GM12891 (cell line): Measurements from ENCODE around the gene RIN3.
"Not testable (repeated sequence)": the region's sequence is repeated elsewhere in the genome, so short reads cannot be mapped to it uniquely, and the experiment has no call there.

Source experiments
- PAX5 ChIP-seq: IDR thresholded peaks from 2 replicates; pipeline ENCODE4 v1.6.1; 2011; ENCODE audit warnings: low read length, moderate library complexity, mild to moderate bottlenecking; ENCODE audit not compliant: insufficient read depth, severe bottlenecking
- POLR2A ChIP-seq: IDR thresholded peaks from 2 replicates; pipeline ENCODE4 v1.6.1; 2011; ENCODE audit warnings: low read depth, low read length, control low read depth
- POLR2AphosphoS5 ChIP-seq: IDR thresholded peaks from 2 replicates; pipeline ENCODE4 v1.6.1; 2011; ENCODE audit warnings: low read depth, low read length, control low read depth
- POU2F2 ChIP-seq: IDR thresholded peaks from 2 replicates; pipeline ENCODE4 v1.6.1; 2011; ENCODE audit warnings: low read depth, mild to moderate bottlenecking, control low read depth, low read length, moderate library complexity
- SPI1 ChIP-seq: IDR thresholded peaks from 2 replicates; pipeline ENCODE4 v1.6.1; 2011; ENCODE audit warnings: low read depth, low read length, control low read depth
- TAF1 ChIP-seq: IDR thresholded peaks from 2 replicates; pipeline ENCODE4 v1.6.1; 2011; ENCODE audit warnings: low read depth, low read length, control low read depth

GRCh38 chr14:92680330-92680729 lies 166.7 kb downstream of the RIN3 start:
- not testable (repeated sequence) for TF ChIP-seq POLR2A, PAX5, POLR2AphosphoS5, TAF1, POU2F2, SPI1
